Measurements from ENCODE around the gene PARG. TPM values are rescaled to one million over a fixed set of nuclear protein-coding genes. Genes with fewer than 3 reads are reported as not detected.

The PARG gene
- total RNA-seq, 1 experiment from 2014 or later: 42.4 TPM

DNA sequence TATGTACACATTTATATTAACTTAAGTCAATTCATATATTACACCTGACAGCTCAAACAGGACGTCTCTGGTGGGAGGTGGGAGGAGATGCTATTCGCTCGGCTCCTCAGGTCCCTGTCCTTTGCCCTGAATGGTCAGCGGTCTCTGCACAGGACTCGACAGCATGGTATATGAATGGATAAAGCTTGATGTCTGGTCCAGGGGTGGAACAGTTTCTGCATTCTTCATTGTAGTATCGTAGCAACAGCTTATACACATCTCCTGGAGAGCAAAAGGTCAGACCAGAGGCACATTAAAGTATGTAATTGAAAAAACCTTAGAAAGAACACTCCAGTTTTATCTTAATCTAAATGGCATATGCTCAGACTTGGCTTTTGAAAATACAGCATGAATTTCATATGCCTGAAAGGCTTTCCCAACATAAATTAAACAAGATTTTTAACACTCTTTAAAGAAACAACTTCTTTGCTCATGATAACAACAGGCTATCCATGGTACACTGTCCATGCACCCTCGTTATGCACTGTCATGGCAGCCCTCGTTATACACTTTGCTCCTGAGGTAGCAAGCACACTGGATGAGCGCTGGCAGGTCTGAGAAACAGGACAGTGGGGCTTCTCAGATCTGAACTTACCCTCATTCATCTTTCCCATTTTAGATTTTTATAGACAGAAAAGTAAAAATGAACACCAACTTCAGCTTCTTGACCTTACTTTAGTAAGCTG, 122.4 kb downstream of the PARG start:
- no peak overlapping the region for H3K4me3 ChIP-seq (ENCODE audit: low read depth, low read length, poor library complexity, severe bottlenecking)
- POLR2A ChIA-PET (ENCODE audit: low non-redundant PET): no interaction called here
- TF ChIP-seq EZH2 (IDR thresholded peaks at IDR 0.05; ENCODE audit: borderline replicate concordance, low read depth, low read length, poor library complexity, severe bottlenecking) (no peak), CTCF (conservative IDR thresholded peaks at IDR 0.05; ENCODE audit: low read depth, low read length) (no peak)
- intact Hi-C loops (cut with micrococcal nuclease; ENCODE audit: unreplicated experiment): no loop called here
- CTCF ChIA-PET: no interaction called here
- no peaks in the 10 kb centered on the region for H3K4me1 ChIP-seq (ENCODE audit: insufficient read depth, low read length, poor library complexity, severe bottlenecking)
- BruUV-seq (replicated peaks): no TSS peak
- no peaks in the 10 kb centered on the region for H3K27me3 ChIP-seq (replicated peaks; ENCODE audit: insufficient read depth, low read depth, low read length, poor library complexity)
- H3K36me3 ChIP-seq (ENCODE audit: insufficient read depth, low read length, poor library complexity, severe bottlenecking): peaks cover 20% of the 10 kb centered on the region
- no peak for DNase-seq (ENCODE audit: low spot score)
- no peaks in the 10 kb centered on the region for H3K9me3 ChIP-seq (ENCODE audit: low read depth, low read length, poor library complexity, severe bottlenecking)
- no peak overlapping the region for H3K27ac ChIP-seq (ENCODE audit: low read depth, low read length, poor library complexity, severe bottlenecking)

DNA sequence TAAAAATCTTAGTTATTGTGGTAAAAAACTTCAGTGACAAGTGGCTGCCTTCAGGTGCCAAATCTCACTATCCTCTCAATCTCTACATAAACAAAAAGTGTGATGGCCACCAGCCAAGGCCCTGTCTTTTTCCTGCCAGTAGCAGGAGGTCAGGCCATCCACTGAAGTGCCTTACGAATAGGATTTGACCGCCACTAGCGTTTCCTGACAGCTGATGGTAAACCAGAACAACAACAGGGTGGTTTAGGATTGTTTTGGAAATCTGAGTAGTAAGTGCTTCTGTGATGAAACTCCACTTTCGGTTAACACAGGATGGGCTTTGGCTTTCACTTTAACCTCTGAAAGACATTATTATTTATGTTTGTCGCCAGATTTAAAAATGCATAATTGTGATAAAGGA, 124.0 kb downstream of the PARG start:
- intact Hi-C loops (cut with micrococcal nuclease; ENCODE audit: unreplicated experiment): no loop called here
- no peaks in the 10 kb centered on the region for H3K4me1 ChIP-seq (ENCODE audit: insufficient read depth, low read length, poor library complexity, severe bottlenecking)
- H3K27ac ChIP-seq (ENCODE audit: low read depth, low read length, poor library complexity, severe bottlenecking): no peak overlapping the region
- peaks cover 19% of the 10 kb centered on the region for H3K36me3 ChIP-seq (ENCODE audit: insufficient read depth, low read length, poor library complexity, severe bottlenecking)
- H3K27me3 ChIP-seq (replicated peaks; ENCODE audit: insufficient read depth, low read depth, low read length, poor library complexity): no peaks in the 10 kb centered on the region
- TF ChIP-seq EZH2 (IDR thresholded peaks at IDR 0.05; ENCODE audit: borderline replicate concordance, low read depth, low read length, poor library complexity, severe bottlenecking) (no peak), CTCF (conservative IDR thresholded peaks at IDR 0.05; ENCODE audit: low read depth, low read length) (no peak)
- ChIA-PET CTCF (no interaction called here), POLR2A (ENCODE audit: low non-redundant PET) (no interaction called here)
- no peaks in the 10 kb centered on the region for H3K9me3 ChIP-seq (ENCODE audit: low read depth, low read length, poor library complexity, severe bottlenecking)
- no TSS peak for BruUV-seq (replicated peaks)
- no peak overlapping the region for H3K4me3 ChIP-seq (ENCODE audit: low read depth, low read length, poor library complexity, severe bottlenecking)
- no peak for DNase-seq (ENCODE audit: low spot score)

DNA sequence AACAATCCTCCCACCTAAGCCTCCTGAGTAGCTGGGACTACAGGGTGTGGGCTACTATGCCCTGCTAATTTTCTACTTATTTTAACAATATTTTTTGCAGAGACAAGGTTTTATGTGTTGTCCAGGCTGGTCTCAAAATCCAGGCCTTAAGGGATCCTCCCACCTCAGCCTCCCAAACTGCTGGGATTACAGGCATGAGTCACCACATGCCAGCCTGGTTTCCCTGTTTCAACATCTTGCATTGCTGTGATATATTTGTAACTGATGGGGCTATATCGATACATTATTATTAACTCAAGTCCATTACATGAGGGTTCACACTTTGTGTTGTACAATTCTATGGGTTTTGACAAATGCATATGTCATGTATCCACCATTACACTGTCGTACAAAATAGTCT, 137.8 kb downstream of the PARG start:
- no TSS peak for BruUV-seq (replicated peaks)
- DNase-seq (ENCODE audit: low spot score): peak; percentile 4
- H3K9me3 ChIP-seq (ENCODE audit: low read depth, low read length, poor library complexity, severe bottlenecking): peaks cover 4% of the 10 kb centered on the region
- ChIA-PET CTCF (no interaction called here), POLR2A (ENCODE audit: low non-redundant PET) (no interaction called here)
- no peak overlapping the region for H3K27ac ChIP-seq (ENCODE audit: low read depth, low read length, poor library complexity, severe bottlenecking)
- H3K27me3 ChIP-seq (replicated peaks; ENCODE audit: insufficient read depth, low read depth, low read length, poor library complexity): no peaks in the 10 kb centered on the region
- peaks cover 12% of the 10 kb centered on the region for H3K4me1 ChIP-seq (ENCODE audit: insufficient read depth, low read length, poor library complexity, severe bottlenecking)
- no peak overlapping the region for H3K4me3 ChIP-seq (ENCODE audit: low read depth, low read length, poor library complexity, severe bottlenecking)
- intact Hi-C loops (cut with micrococcal nuclease; ENCODE audit: unreplicated experiment): no loop called here
- H3K36me3 ChIP-seq (ENCODE audit: insufficient read depth, low read length, poor library complexity, severe bottlenecking): no peaks in the 10 kb centered on the region
- no peak for TF ChIP-seq CTCF (conservative IDR thresholded peaks at IDR 0.05; ENCODE audit: low read depth, low read length)
- no peak for TF ChIP-seq EZH2 (IDR thresholded peaks at IDR 0.05; ENCODE audit: borderline replicate concordance, low read depth, low read length, poor library complexity, severe bottlenecking)

Data from A673 (cell line).